GM12874 (cell line): Measurements from ENCODE around the gene PKD1L1.
A peak's percentile ranks its signal among the peaks of the same experiment; 100 is the strongest.

Experiments used
- CTCF ChIP-seq: IDR thresholded peaks from 2 replicates; pipeline ENCODE4 v1.5.1; 2011; ENCODE audit warnings: low read depth, mild to moderate bottlenecking, control low read depth, low read length, moderate library complexity; ENCODE audit not compliant: insufficient read depth

The PKD1L1 gene

GRCh38 chr7:47814905-47815613 lies 133.2 kb downstream of the PKD1L1 start:
- TF ChIP-seq CTCF, result no peak

- no peak for TF ChIP-seq CTCF
Observed at GRCh38 chr7:47813620-47814260, 134.5 kb downstream of the PKD1L1 start.

- no peak for TF ChIP-seq CTCF
Observed at GRCh38 chr7:47812429-47813136, 135.7 kb downstream of the PKD1L1 start.

DNA sequence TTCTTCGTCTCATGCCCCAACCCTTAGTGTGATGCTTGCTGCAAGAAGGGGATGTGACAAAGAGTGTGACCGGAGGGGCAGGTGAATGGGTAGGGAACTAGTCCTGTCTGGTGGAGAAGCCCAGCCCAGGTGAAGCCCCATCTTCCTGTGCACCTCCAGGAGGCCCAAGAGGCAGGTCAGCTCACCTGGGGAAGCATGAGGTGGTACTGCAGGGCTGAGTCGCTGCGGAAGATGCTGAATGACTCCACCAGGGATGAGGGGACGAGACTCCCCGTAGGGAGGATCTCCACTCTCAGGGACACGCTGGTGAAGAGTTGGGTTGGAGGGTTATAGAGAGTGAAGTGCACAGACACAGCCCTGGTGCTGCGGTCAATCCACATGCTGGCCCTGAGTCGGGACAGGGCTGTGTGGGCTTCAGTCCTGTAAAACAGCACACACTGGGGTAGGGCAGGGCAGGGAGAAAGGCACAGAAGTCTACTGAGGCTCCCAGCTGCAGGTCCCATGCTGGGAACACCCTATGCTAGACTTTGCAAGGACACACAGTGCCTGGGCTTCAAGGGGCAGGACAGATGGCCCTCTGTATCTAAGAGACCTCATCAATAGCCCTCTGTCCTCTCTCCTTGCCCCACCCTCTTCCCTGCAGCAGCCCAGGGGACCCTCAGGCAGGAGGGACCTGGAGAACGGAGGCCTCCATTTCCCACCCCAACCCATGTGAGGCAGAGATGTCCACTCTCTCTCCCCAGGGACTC lies 136.5 kb downstream of the PKD1L1 start:
- no peak for TF ChIP-seq CTCF

DNA sequence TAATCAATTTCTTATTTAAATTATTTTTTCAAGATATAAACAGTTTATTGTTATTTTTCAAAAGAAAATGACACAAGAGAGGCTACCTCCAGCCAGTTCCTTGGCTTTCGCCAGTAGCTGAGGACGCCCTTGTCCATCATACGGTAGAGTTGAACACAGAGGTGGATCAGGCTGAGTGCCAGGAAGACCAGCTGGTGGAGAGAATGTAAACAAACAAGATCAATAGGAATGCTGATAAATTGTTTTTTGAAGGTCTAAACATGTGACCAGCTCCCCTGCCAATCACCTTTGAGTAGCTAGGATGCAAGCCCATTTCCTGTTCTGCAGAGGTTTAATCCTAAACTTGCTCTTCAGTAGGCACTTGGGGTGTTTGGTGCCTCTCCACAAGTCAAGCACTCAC lies 138.9 kb downstream of the PKD1L1 start:
- TF ChIP-seq CTCF, result no peak

DNA sequence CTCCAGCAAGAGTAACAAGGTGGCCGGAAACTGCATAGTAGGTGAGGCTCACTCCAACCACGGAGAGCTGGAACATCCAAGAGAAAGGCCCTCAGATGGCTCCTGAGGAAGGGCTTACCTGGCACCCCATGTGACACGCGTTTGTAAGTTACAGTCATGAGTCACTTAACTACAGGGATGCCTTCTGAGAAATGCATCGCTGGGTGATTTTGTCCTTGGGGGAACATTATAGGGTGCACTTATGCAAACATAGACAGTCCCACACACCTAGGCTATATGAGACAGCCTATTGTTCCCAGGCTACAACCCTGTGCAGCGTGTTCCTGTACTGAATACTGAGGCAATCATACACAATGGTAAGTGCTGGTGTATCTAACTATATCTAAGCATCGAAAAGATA lies 139.9 kb downstream of the PKD1L1 start:
- TF ChIP-seq CTCF, result no peak

DNA sequence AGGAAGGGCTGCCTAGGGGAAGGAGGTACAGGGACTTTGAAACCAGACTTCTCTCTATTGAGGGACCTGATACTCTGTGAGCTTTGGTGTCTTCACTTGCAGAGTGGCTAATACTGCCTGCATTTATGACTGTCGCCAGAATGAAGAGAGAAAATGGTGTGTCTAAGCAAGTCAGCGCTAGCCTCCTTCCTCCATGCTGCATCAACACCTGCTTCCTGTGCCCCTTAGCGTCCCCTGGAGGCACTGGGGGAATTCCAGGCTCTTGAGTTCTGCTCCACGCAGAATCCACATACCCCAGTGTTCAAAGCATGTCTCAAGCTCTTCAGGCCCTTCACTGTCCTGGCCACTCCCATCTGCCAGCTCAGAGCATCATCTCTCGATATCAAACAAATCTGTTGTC lies 140.5 kb downstream of the PKD1L1 start:
- peak; percentile 45; the same call in 1 of the 2 replicates for TF ChIP-seq CTCF
